Calu3 (cell line): Measurements from ENCODE around the gene RCBTB2. TPM values are rescaled to one million over a fixed set of nuclear protein-coding genes. Genes with fewer than 3 reads are reported as not detected.

Source experiments
- BruUV-seq: library from RNA; stranded (reverse); fragments of 400-500 nt; replicated peaks from 2 replicates; lab custom pipeline; 2021; lab: Mats Ljungman, UMichigan
- CTCF ChIA-PET: fragments of 300-600 bp; sonication (Branson Sonifier 250); formaldehyde crosslinking; loops from one replicate; lab custom pipeline; 2022; ENCODE audit warnings: antibody characterized with exemption; lab: Charles Lee
- DNase-seq: peaks from one replicate; pipeline ENCODE4 v3.0.0; 2022
- H3K27ac Mint-ChIP-seq: one replicate; pipeline ENCODE4 v1.8.0; 2022; ENCODE audit warnings: mixed read lengths; ENCODE audit not compliant: unreplicated experiment
- H3K27me3 Mint-ChIP-seq: one replicate; pipeline ENCODE4 v1.8.0; 2022; ENCODE audit warnings: mixed read lengths; ENCODE audit not compliant: unreplicated experiment
- H3K36me3 Mint-ChIP-seq: one replicate; pipeline ENCODE4 v1.8.0; 2022; ENCODE audit warnings: mild to moderate bottlenecking, moderate library complexity, mixed read lengths; ENCODE audit not compliant: insufficient read depth, unreplicated experiment
- H3K4me1 Mint-ChIP-seq: one replicate; pipeline ENCODE4 v1.8.0; 2022; ENCODE audit warnings: mild to moderate bottlenecking, low read depth, mixed read lengths; ENCODE audit not compliant: unreplicated experiment
- H3K4me3 Mint-ChIP-seq: one replicate; pipeline ENCODE4 v1.8.0; 2022; ENCODE audit warnings: mild to moderate bottlenecking, low read depth, moderate library complexity, mixed read lengths; ENCODE audit not compliant: unreplicated experiment
- H3K9me3 Mint-ChIP-seq: one replicate; pipeline ENCODE4 v1.8.0; 2022; ENCODE audit warnings: low read depth, mixed read lengths; ENCODE audit not compliant: unreplicated experiment
- CTCF ChIP-seq: fragments of 200-600 bp; IDR thresholded peaks from one replicate; pipeline ENCODE4 v1.8.0; 2022; ENCODE audit warnings: antibody characterized with exemption; ENCODE audit not compliant: unreplicated experiment
- intact Hi-C: fragments of 100-400 bp; cut with micrococcal nuclease; formaldehyde crosslinking; loops from one replicate; pipeline ENCODE4 v1.10.0; 2022; ENCODE audit not compliant: unreplicated experiment
- total RNA-seq: library from RNA; stranded (reverse); gene quantifications from 2 replicates; pipeline ENCODE4 v1.2.3, GENCODE V29; 2022

RCBTB2 gene
- total RNA-seq, 1 experiment from 2014 or later = 3.7 TPM

- H3K4me1 Mint-ChIP-seq = no peaks in the 10 kb centered on the region
- no peak overlapping the region for H3K27ac Mint-ChIP-seq
- TF ChIP-seq CTCF = no peak
- no peak for DNase-seq
- CTCF ChIA-PET = no interaction called here
- no peaks in the 10 kb centered on the region for H3K27me3 Mint-ChIP-seq
- H3K4me3 Mint-ChIP-seq = no peak overlapping the region
- no peaks in the 10 kb centered on the region for H3K36me3 Mint-ChIP-seq
- intact Hi-C loops = loop anchor here (5.0 kb wide), 1 partner anchor 90 kb away; no protein-coding TSS in a partner anchor
- BruUV-seq = no TSS peak
- H3K9me3 Mint-ChIP-seq = no peaks in the 10 kb centered on the region
These were observed 40.3 kb downstream of the RCBTB2 start for GRCh38 chr13:48492470-48493065.

- no peaks in the 10 kb centered on the region for H3K27me3 Mint-ChIP-seq
- H3K27ac Mint-ChIP-seq = no peak overlapping the region
- H3K36me3 Mint-ChIP-seq = no peaks in the 10 kb centered on the region
- no peaks in the 10 kb centered on the region for H3K4me1 Mint-ChIP-seq
- no peak overlapping the region for H3K4me3 Mint-ChIP-seq
- DNase-seq = no peak
- no peak for TF ChIP-seq CTCF
- no TSS peak for BruUV-seq
- H3K9me3 Mint-ChIP-seq = no peaks in the 10 kb centered on the region
- CTCF ChIA-PET = no interaction called here
- intact Hi-C loops = loop anchor here (5.0 kb wide), 1 partner anchor 90 kb away; no protein-coding TSS in a partner anchor
These were observed 40.8 kb downstream of the RCBTB2 start for GRCh38 chr13:48492096-48492440.

- no peak for TF ChIP-seq CTCF
- Mint-ChIP-seq H3K4me3 (no peak overlapping the region), H3K27ac (no peak overlapping the region), H3K27me3 (no peaks in the 10 kb centered on the region), H3K9me3 (no peaks in the 10 kb centered on the region), H3K36me3 (no peaks in the 10 kb centered on the region), H3K4me1 (no peaks in the 10 kb centered on the region)
- CTCF ChIA-PET = no interaction called here
- intact Hi-C loops = loop anchor here (5.0 kb wide), 1 partner anchor 91 kb away; no protein-coding TSS in a partner anchor
- no TSS peak for BruUV-seq
- no peak for DNase-seq
These were observed 41.3 kb downstream of the RCBTB2 start for GRCh38 chr13:48491423-48492095.

- CTCF ChIA-PET = no interaction called here
- TF ChIP-seq CTCF = no peak
- no peak overlapping the region for H3K27ac Mint-ChIP-seq
- no peaks in the 10 kb centered on the region for H3K27me3 Mint-ChIP-seq
- H3K4me3 Mint-ChIP-seq = no peak overlapping the region
- intact Hi-C loops = loop anchor here (5.0 kb wide), 1 partner anchor 92 kb away; no protein-coding TSS in a partner anchor
- no TSS peak for BruUV-seq
- no peaks in the 10 kb centered on the region for H3K36me3 Mint-ChIP-seq
- H3K9me3 Mint-ChIP-seq = no peaks in the 10 kb centered on the region
- no peak for DNase-seq
- H3K4me1 Mint-ChIP-seq = no peaks in the 10 kb centered on the region
These were observed 42.6 kb downstream of the RCBTB2 start for GRCh38 chr13:48490241-48490640.
